ENCODE results near the gene ZNF45.

DNA sequence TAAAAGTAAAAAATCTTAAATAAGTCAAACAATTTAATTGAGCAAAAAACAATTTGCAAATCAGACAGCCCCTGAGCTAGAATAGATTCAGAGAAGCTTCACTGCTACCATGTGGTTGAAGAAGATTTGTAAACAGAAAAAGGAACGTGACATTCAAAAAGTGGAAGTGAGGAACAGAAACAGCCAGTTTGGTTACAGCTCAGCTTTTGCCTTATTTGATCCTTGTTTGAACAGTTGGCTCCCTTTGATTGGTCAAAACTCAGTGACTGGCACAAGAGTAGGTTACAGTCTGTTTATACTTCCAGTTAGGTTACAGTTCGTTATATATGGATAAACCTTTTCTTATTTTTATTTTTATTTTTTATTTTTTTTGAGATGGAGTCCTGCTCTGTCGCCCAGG lies 21.7 kb upstream of the ZNF45 start:
- TF ChIP-seq, protein P1, sequence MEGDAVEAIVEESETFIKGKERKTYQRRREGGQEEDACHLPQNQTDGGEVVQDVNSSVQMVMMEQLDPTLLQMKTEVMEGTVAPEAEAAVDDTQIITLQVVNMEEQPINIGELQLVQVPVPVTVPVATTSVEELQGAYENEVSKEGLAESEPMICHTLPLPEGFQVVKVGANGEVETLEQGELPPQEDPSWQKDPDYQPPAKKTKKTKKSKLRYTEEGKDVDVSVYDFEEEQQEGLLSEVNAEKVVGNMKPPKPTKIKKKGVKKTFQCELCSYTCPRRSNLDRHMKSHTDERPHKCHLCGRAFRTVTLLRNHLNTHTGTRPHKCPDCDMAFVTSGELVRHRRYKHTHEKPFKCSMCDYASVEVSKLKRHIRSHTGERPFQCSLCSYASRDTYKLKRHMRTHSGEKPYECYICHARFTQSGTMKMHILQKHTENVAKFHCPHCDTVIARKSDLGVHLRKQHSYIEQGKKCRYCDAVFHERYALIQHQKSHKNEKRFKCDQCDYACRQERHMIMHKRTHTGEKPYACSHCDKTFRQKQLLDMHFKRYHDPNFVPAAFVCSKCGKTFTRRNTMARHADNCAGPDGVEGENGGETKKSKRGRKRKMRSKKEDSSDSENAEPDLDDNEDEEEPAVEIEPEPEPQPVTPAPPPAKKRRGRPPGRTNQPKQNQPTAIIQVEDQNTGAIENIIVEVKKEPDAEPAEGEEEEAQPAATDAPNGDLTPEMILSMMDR (conservative IDR thresholded peaks at IDR 0.05; ENCODE audit: low read depth, low read length): no peak
- no peak for TF ChIP-seq EZH2 (IDR thresholded peaks at IDR 0.05; ENCODE audit: borderline replicate concordance, low read depth, low read length, poor library complexity, severe bottlenecking)

Measured in A673 (cell line).